GM10248 (cell line): ENCODE data around the gene ETNK2.

Experiments
- CTCF ChIA-PET: fragments of 300-600 bp; sonication (Branson Sonifier 250); formaldehyde crosslinking; extraction: SDS; loops from one replicate; lab custom pipeline; 2021; ENCODE audit warnings: antibody characterized with exemption; lab: Yijun Ruan, JAX
- POLR2A ChIA-PET: fragments of 350-650 bp; sonication (Branson Sonifier 250); formaldehyde crosslinking; extraction: SDS; loops from one replicate; lab custom pipeline; 2020; ENCODE audit warnings: antibody characterized with exemption; lab: Yijun Ruan, JAX
- DNase-seq: peaks from one replicate; pipeline ENCODE4 v3.0.0; 2012; ENCODE audit errors: extremely low spot score
- TF ChIP-seq, protein P1 (sequence below): IDR thresholded peaks from 2 replicates; pipeline ENCODE4 v1.5.1; 2012; ENCODE audit warnings: mild to moderate bottlenecking, low read depth; ENCODE audit errors: extremely low read depth, missing control alignments, control extremely low read depth

ETNK2 gene

DNA sequence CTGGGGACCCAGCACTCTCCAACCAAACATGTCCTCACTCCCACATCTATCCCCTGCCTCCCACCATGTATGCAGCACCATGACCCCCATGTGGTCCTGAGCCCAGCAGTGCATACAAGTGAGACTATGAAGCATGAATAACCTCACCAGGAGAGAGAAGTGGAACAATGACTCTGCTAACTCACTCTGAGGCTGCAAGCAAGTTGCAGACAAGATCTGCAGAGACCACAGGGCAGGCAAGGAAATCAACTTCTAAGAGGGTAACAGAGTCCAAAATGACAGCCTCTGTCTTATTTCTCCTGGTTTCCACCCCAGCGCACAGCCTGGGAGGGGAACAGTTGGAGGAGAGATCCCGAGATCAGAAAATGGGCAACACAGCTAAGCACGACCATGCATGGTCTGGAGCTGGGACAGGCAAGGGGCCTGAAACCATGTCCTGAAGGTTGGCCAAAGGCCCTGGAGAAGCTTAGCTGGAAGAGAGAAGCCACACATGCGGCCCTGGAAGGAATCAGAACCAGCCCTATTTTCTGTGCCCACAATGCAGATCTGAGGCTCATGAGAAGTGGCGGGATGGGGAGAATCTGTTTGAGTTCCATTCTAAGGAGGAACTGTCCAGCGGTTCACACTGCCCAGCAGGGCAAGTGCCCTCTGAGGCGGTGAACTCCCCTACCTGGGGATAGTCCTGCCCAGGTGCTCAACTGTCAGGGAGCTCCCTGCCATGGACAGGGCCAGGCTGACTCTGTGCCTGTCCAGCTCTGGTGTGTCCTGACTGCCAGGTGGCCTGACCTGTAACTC, 26.8 kb upstream of the ETNK2 start:
- ChIA-PET POLR2A (no interaction called here), CTCF (interaction anchor here (1.9 kb wide), 1 partner anchor 12 kb away, joined by 4 read pairs; no protein-coding TSS in a partner anchor)
- DNase-seq = no peak
- TF ChIP-seq, protein P1, sequence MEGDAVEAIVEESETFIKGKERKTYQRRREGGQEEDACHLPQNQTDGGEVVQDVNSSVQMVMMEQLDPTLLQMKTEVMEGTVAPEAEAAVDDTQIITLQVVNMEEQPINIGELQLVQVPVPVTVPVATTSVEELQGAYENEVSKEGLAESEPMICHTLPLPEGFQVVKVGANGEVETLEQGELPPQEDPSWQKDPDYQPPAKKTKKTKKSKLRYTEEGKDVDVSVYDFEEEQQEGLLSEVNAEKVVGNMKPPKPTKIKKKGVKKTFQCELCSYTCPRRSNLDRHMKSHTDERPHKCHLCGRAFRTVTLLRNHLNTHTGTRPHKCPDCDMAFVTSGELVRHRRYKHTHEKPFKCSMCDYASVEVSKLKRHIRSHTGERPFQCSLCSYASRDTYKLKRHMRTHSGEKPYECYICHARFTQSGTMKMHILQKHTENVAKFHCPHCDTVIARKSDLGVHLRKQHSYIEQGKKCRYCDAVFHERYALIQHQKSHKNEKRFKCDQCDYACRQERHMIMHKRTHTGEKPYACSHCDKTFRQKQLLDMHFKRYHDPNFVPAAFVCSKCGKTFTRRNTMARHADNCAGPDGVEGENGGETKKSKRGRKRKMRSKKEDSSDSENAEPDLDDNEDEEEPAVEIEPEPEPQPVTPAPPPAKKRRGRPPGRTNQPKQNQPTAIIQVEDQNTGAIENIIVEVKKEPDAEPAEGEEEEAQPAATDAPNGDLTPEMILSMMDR = no peak

DNA sequence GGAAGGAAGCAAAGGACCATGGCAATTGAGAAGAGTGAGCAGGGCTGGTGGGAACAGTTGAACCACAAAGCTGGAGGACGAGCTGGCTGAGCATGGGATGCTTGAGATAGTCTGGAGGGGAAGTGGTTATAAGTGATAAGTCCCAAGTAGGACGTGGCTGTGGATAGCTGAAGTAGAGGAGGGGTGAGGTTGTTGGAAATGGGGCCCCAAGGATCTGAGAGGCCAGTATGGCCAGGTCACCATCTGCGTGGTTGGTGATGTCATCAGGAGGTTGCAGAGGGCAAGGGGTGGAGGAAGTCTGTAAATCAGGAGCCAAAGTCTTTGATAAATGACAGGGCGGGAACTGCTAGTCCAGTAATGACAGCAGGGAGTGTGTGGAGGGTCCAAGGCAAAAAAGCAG, 25.3 kb upstream of the ETNK2 start:
- CTCF ChIA-PET = interaction anchor here (0.9 to 1.9 kb wide), 3 partner anchors 14 to 48 kb away, joined by 3 to 4 read pairs (median 4); no protein-coding TSS in a partner anchor

DNA sequence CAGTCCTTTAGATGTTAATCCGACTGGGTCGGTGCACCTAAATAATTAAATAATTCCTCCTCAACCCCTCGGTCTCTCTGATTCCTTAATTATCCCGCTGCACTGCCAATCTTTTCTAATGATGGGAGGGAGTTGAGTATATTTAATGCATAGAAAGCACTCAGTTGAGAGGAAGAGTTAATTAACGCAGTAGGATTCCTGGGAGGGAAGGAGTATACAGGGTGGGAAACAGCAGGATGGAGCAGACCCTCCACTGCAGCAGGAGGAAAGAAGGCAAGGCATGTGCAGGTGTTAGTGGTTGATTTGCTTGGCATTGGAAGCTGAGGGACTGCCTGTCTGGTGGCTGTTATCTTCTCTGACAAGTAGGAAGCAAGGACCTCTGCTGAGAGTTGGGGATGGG, 24.2 kb upstream of the ETNK2 start:
- ChIA-PET CTCF (interaction anchor here (0.9 to 1.7 kb wide), 2 partner anchors 13 to 47 kb away, joined by 3 to 12 read pairs; no protein-coding TSS in a partner anchor), POLR2A (no interaction called here)
- DNase-seq = no peak
- TF ChIP-seq, protein P1 = no peak

More for the DNA sequence above, 25.3 kb upstream of the ETNK2 start:
- TF ChIP-seq, protein P1 = no peak
- no peak for DNase-seq
- POLR2A ChIA-PET = no interaction called here

DNA sequence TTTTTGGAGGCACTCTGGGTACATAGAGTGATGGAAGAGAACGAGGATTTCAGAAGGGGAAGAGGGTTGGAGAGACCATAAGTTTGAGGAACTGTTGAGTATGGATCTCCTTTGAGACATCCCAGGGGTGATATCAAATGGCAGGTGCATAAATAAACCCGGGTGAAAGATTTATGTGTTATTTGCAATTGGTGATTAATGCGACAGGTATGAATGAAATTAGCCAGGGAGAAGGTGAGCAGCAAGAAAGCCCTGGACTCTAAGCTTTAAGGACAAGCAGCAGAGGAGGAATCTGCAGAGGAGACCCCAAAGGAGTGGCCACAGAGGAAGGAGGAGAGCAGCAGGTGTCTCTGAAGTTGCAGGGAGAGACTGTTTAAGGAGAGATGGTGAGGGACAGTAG, 23.1 kb upstream of the ETNK2 start:
- ChIA-PET CTCF (interaction anchor here (0.8 to 4.5 kb wide), 5 partner anchors 9 to 186 kb away, joined by 3 to 24 read pairs (median 3); partner anchors contain the start of gene REN), POLR2A (no interaction called here)

DNA sequence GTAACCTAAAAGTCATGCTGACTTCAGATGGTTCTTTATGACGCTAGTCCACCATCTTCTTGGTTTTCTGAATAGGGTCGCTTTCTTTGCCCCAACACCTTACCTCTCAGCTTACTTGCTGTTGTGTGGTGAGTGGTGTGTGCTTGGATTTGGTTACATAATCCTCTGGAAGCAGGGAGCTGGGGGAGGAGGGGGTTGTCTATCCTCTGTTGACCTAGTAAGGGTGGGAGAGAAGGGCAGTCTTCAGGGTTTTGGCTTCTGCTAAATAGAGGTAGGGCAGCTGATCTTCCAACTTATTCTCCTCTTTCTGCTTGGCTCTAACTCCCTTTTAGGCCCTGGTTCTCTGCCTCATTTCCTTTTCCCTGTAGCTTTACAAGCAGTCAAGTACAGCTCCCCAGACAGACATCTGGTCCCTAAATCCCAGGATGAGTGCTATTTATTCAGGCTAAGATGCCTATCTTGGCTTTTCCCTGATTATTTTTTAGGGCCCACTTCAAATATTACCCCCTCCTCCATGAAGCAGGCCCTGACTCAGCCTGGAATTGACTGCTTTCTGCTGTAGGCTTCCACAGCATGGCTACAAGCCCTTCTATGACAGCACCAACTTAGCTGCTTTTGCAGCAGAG, 20.7 kb upstream of the ETNK2 start:
- TF ChIP-seq, protein P1 = no peak
- ChIA-PET POLR2A (no interaction called here), CTCF (interaction anchor here (1.1 to 4.5 kb wide), 4 partner anchors 9 to 190 kb away, joined by 3 to 24 read pairs (median 6); no protein-coding TSS in a partner anchor)
- DNase-seq = no peak

More for the DNA sequence above, 23.1 kb upstream of the ETNK2 start:
- DNase-seq = no peak
- TF ChIP-seq, protein P1 = no peak

DNA sequence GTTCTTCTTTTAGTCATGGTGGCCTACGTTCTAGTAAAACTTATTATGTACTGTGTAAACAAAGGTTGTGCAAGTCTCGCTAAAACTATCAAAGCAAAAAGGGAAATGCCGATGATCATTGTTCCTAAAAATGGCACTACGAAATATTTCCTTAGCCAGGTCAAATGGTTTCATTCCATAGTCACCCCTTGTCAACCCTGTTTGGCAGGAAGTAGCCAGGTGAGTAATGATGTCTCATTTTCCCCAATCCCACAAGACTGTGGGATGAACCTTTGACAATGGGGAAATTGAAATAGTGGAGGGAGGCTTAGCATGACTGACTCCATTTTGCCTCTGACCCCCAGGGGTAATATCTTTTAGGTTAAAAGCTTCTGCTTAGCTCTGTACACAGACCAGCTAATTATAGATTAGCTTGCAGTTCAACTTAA, 19.9 kb upstream of the ETNK2 start:
- DNase-seq = no peak
- ChIA-PET CTCF (interaction anchor here (2.3 to 4.5 kb wide), 2 partner anchors 9 to 191 kb away, joined by 7 to 24 read pairs; no protein-coding TSS in a partner anchor), POLR2A (no interaction called here)
- TF ChIP-seq, protein P1 = no peak
